DMS53 treated with DMSO at 0.1 percent for 48 hours (cell line): ENCODE measurements around the gene ZNF324.

Source experiments
- DNase-seq: peaks from one replicate; lab custom pipeline; 2025; ENCODE audit not compliant: unreplicated experiment; lab: John Stamatoyannopoulos, UW

ZNF324 gene

GRCh38 chr19:58522709-58523108 lies 55.8 kb downstream of the ZNF324 start:
- DNase-seq: no peak
